Upper lobe of left lung (tissue), 6 donors: ENCODE results near the gene RASSF4. TPM values are rescaled to one million over a fixed set of nuclear protein-coding genes. Genes with fewer than 3 reads are reported as not detected.

Experiments
- ATAC-seq, 2 donors: fragments of 200-7000 bp; cut with Tn5 transposase; one replicate each; pipeline ENCODE4 v1.9.1; 2022; ENCODE audit warnings: mild to moderate bottlenecking in 2 of 2, moderate library complexity in 2 of 2; ENCODE audit not compliant: low FRiP score in 2 of 2
- DNase-seq, 2 donors: peaks; one replicate each; pipeline ENCODE4 v3.0.0-alpha.2; 2019 to 2020
- H3K27ac ChIP-seq, 4 donors: fragments of 200-600 bp; sonication (generic); one replicate each; pipeline ENCODE4 v1.5.1; 2016 to 2019
- H3K27me3 ChIP-seq, 4 donors: fragments of 200-600 bp; sonication (generic); one replicate each; pipeline ENCODE4 v1.5.1; 2017 to 2019
- H3K36me3 ChIP-seq, 4 donors: fragments of 200-600 bp; sonication (generic); one replicate each; pipeline ENCODE4 v1.5.1; 2016 to 2019
- H3K4me1 ChIP-seq, 4 donors: fragments of 200-600 bp; sonication (generic); one replicate each; pipeline ENCODE4 v1.5.1; 2018 to 2019
- H3K4me3 ChIP-seq, 4 donors: fragments of 200-600 bp; sonication (generic); one replicate each; pipeline ENCODE4 v1.5.1; 2017 to 2019; ENCODE audit warnings: mild to moderate bottlenecking in 2 of 4, moderate library complexity in 1 of 4
- H3K9me3 ChIP-seq, 4 donors: fragments of 200-600 bp; sonication (generic); one replicate each; pipeline ENCODE4 v1.5.1; 2018 to 2019
- CTCF ChIP-seq, 6 experiments: fragments of 450-650 bp in 4 of 6; fragments of 200-600 bp in 2 of 6; sonication (generic) in 2 of 6; IDR thresholded peaks; one replicate each; pipeline ENCODE4 v1.5.1; 2016 to 2019; ENCODE audit warnings: antibody characterized with exemption in 6 of 6
- EP300 ChIP-seq, 4 donors: sonication (generic); formaldehyde crosslinking; IDR thresholded peaks; one replicate each; pipeline ENCODE4 v1.5.1; 2017; ENCODE audit warnings: antibody characterized with exemption in 4 of 4, control low read depth in 2 of 4
- POLR2A ChIP-seq, 4 donors: fragments of 450-650 bp; IDR thresholded peaks; one replicate each; pipeline ENCODE4 v1.5.1; 2016 to 2017; ENCODE audit warnings: antibody characterized with exemption in 4 of 4, mild to moderate bottlenecking in 2 of 4
- POLR2AphosphoS5 ChIP-seq, 2 donors: sonication (generic); formaldehyde crosslinking; IDR thresholded peaks; one replicate each; pipeline ENCODE4 v1.5.1; 2017; ENCODE audit warnings: antibody characterized with exemption in 2 of 2
- WGBS, 2 donors: methylation state at CpG; one replicate each; pipeline ENCODE4 v1.1.5; 2017 to 2018; 5-methylcytosine and 5-hydroxymethylcytosine counted together
- total RNA-seq, 6 donors: library from RNA; depleted of rRNA in 4 of 6; stranded (reverse); fragments of >200 nt in 4 of 6; gene quantifications; one replicate each; pipeline versions ENCODE4 v1.1.0 to v1.2.1, GENCODE V29; 2016 to 2021
- donor health status: DM: no; HTN: no; CAD: no; lungs with moderate emphysema.
- donor health status: DM: no; HTN: yes; CAD: no; lungs with severe emphysema.

The RASSF4 gene
- total RNA-seq, 6 donors from 2014 or later: 23.4 to 194 (median 48.0) TPM

GRCh38 chr10:44932517-44933450 lies 26.8 kb upstream of the RASSF4 start:
- no peak overlapping the region for H3K27ac ChIP-seq
- no peaks in the 10 kb centered on the region for H3K27me3 ChIP-seq
- peak; percentile 91 to 93 for DNase-seq
- peak; percentile 89 to 98 (median 96) for TF ChIP-seq CTCF (IDR thresholded peaks at IDR 0.05)
- peak in 1 of 2 donors; percentile 42 for TF ChIP-seq POLR2AphosphoS5 (IDR thresholded peaks at IDR 0.05)
- no peak for TF ChIP-seq EP300 (IDR thresholded peaks at IDR 0.05)
- WGBS, 2 donors: 49 to 52% methylated on average over 10 of the region's 10 CpGs
- H3K4me3 ChIP-seq: no peak overlapping the region
- no peaks in the 10 kb centered on the region for H3K9me3 ChIP-seq
- peaks cover 13 to 26% (median 20%) of the 10 kb centered on the region in 4 donors for H3K4me1 ChIP-seq
- no peaks in the 10 kb centered on the region for H3K36me3 ChIP-seq
- ATAC-seq: peak; percentile 90 to 93

- Histone ChIP-seq H3K27me3 (no peaks in the 10 kb centered on the region), H3K4me3 (no peak overlapping the region), H3K27ac (no peak overlapping the region), H3K9me3 (no peaks in the 10 kb centered on the region), H3K4me1 (peaks cover 13 to 26% (median 20%) of the 10 kb centered on the region in 4 donors), H3K36me3 (no peaks in the 10 kb centered on the region)
- WGBS, 2 donors: 77 to 84% methylated on average over 7 to 9 of the region's 9 CpGs
- TF ChIP-seq POLR2AphosphoS5 (IDR thresholded peaks at IDR 0.05) (no peak), EP300 (IDR thresholded peaks at IDR 0.05) (no peak), CTCF (IDR thresholded peaks at IDR 0.05) (no peak), POLR2A (IDR thresholded peaks at IDR 0.05) (no peak)
- ATAC-seq (no peak), DNase-seq (no peak)
Measured at GRCh38 chr10:44933451-44934321, 25.9 kb upstream of the RASSF4 start.

GRCh38 chr10:44934416-44935200 lies 25.0 kb upstream of the RASSF4 start:
- H3K4me3 ChIP-seq: no peak overlapping the region
- no peaks in the 10 kb centered on the region for H3K9me3 ChIP-seq
- H3K36me3 ChIP-seq: no peaks in the 10 kb centered on the region
- 83 to 92% methylated on average over 13 to 18 of the region's 18 CpGs for WGBS, 2 donors
- H3K27me3 ChIP-seq: no peaks in the 10 kb centered on the region
- no peak for TF ChIP-seq POLR2AphosphoS5 (IDR thresholded peaks at IDR 0.05)
- no peak for TF ChIP-seq EP300 (IDR thresholded peaks at IDR 0.05)
- no peak for TF ChIP-seq POLR2A (IDR thresholded peaks at IDR 0.05)
- TF ChIP-seq CTCF (IDR thresholded peaks at IDR 0.05): no peak
- DNase-seq (peak in 1 of 2 donors; percentile 54), ATAC-seq (no peak)
- no peak overlapping the region for H3K27ac ChIP-seq
- H3K4me1 ChIP-seq: peaks cover 13 to 26% (median 20%) of the 10 kb centered on the region in 4 donors

GRCh38 chr10:44935201-44935965 lies 24.2 kb upstream of the RASSF4 start:
- peak in 1 of 2 donors; percentile 33 for ATAC-seq
- H3K36me3 ChIP-seq: no peaks in the 10 kb centered on the region
- no peaks in the 10 kb centered on the region for H3K9me3 ChIP-seq
- H3K27ac ChIP-seq: peak overlapping the region in 2 of 4 donors; percentile 15 to 30
- no peak overlapping the region for H3K4me3 ChIP-seq
- no peak for DNase-seq
- TF ChIP-seq CTCF (IDR thresholded peaks at IDR 0.05) (no peak), EP300 (IDR thresholded peaks at IDR 0.05) (no peak), POLR2A (IDR thresholded peaks at IDR 0.05) (no peak), POLR2AphosphoS5 (IDR thresholded peaks at IDR 0.05) (no peak)
- 68% methylated on average over 7 of the region's 9 CpGs; no CpG with 5 or more reads in 1 of the 2 donors for WGBS, 2 donors
- peaks cover 13 to 26% (median 20%) of the 10 kb centered on the region in 4 donors for H3K4me1 ChIP-seq
- H3K27me3 ChIP-seq: no peaks in the 10 kb centered on the region
